C4-2B (cell line): ENCODE results near the gene BLM.
"Not testable (repeated sequence)": the region's sequence is repeated elsewhere in the genome, so short reads cannot be mapped to it uniquely, and the experiment has no call there.

Experiments
- H3K27ac ChIP-seq: fragments of 450-650 bp; 2 replicates; pipeline ENCODE4 v1.5.1; 2017
- CTCF ChIP-seq: fragments of 450-650 bp; conservative IDR thresholded peaks from 2 replicates; pipeline ENCODE4 v1.5.1; 2017; ENCODE audit warnings: mild to moderate bottlenecking
- ZFX ChIP-seq: fragments of 450-650 bp; IDR thresholded peaks from 2 replicates; pipeline ENCODE4 v1.6.1; 2017

Gene BLM

DNA sequence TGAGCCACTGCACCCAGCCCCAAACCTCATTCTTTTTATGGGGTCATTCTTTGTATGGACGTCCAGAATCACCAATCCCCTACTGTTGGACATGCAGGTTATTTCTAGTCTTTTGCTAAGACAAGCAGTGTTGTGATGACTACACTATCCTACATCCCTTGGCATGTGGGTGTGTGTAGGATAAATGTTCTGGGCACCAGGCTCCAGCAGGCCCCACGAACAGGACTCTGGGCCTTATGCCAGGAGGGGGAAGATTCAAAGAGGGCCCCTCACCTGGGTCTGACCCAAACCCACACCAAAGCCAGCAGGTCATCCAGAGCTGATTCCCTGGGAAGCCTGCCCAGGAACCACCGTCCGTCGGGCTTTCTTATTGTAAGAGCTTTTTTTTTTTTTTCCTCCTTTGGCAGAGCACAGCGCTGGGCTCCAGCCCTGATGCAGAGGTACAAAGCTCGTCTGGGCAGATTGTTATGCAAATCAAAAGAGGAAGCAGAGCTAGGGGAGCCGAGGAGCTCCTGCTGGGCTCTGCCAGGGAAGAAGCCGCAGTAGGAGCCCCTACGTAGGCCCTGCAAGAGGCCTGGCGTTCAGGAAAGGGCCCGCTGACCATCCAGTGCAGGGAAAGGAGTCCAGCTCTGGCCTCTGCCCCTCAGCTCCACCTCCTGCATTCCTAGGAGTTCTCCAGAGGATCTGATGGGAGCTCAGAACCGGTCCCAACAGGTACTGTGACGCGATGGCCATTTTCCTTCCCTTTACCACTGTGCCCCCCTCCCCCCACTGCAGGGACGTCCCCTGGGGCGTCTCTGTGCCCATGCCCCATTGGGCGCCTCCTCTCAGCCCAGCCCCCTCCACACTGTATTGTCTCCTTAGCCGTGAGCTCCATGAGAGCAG, 122.3 kb downstream of the BLM start:
- TF ChIP-seq ZFX (no peak), CTCF (no peak)
- H3K27ac ChIP-seq: peak overlapping the region; percentile 12; the same call in 1 of the 2 replicates

GRCh38 chr15:90840157-90840855, 123.2 kb downstream of the BLM start:
- no peak for TF ChIP-seq ZFX
- TF ChIP-seq CTCF: no peak
- H3K27ac ChIP-seq: peak overlapping the region; percentile 12; the same call in 1 of the 2 replicates

DNA sequence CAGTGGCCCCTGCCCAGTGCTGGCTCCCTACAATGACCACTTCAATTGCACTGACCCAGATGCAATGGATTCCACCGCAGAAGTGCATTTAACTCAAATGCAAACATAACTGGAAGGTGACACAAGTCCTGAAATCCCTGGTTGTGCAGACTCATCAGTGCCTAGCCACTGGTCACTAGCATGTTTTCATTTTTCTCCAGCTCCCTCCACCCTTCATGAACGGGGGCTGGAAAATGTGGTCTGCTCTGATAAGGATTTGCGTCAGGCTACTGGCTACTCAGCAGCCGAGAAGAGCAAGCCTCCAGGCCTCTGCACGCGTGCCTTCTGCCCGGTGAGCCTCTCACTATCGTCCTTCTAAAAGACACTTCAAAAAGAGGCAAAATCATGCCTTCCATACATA, 123.8 kb downstream of the BLM start:
- TF ChIP-seq ZFX: no peak
- TF ChIP-seq CTCF: no peak
- no peak overlapping the region for H3K27ac ChIP-seq

DNA sequence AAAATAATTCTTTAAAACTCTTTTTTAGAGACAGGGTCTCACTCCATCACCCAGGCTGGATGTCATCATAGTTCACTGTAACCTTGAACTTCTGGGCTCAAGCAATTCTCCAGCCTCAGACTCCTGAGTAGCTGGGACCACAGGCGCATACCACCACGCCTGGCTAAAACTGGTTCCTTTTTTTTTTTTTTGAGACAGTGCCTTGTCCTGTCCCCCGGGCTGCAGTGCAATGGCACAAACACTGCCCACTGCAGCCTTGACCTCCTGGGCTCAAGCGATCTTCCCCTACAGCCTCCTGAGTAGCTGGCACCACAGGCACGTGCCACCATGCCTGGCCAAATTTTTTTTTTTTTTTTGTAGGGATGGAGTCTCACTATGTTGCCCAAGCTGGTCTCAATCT, 127.5 kb downstream of the BLM start:
- no peak for TF ChIP-seq CTCF
- no peak for TF ChIP-seq ZFX
- H3K27ac ChIP-seq: no peak overlapping the region

DNA sequence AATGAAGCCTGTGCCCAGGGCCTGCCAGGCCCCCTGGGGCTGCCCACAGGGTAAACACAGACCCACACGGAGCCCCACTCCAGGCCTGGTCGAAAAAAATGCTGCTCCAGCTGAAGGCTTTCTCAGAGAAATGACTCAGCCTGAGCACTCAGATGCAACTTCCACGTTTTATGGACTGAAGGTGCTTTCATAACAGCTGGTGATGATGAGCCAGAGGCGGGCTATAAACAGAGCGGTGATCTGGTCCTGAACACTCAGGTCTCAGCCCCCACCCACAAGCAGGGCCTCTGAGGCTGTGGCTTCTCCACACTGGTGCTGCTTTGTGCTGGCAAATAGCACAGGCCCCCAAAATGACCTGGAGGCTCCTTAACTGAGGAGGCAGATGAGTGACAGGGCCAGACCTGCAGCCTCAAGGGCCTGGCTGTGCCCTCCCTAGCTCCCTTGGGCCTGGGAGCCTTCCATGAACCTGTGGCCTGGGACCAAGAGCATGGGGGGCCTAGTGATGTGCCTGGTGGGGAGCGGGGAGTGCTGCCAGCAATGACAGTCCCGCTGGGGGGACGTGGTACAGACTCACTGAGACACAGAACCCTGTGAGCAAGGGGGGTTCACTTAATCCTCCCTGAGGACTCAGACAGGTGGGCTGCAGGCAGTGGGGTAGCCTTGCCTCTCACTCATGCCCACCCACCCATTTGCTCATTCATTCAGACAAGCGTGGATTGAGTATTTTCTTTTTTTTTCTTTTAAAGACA, 128.2 kb downstream of the BLM start:
- no peak overlapping the region for H3K27ac ChIP-seq
- TF ChIP-seq ZFX (no peak), CTCF (no peak)

- not testable (repeated sequence) for H3K27ac ChIP-seq
Measured at GRCh38 chr15:90849424-90849823, 132.3 kb downstream of the BLM start.

DNA sequence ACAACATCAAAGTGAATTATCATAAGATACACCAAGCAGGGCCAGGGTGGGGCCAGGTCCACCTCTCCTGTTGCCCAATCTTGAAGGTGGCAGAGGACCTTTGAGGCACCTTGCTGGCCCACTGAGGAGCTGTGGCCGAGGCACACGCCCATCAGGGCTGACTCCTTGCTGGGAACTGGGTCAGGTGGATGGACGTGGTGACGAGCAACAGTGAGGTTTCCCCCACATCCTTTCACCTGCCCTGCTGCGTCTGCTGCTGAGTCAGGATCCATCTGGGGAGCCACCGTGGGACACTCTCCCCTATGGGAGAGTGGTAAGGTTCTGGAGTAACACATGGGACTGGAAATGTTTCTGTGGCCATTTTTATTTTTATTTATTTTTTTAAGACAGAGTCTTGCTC, 134.0 kb downstream of the BLM start:
- no peak for TF ChIP-seq CTCF
- TF ChIP-seq ZFX: no peak
- no peak overlapping the region for H3K27ac ChIP-seq
